Measurements from ENCODE around the gene COQ8B.

DNA sequence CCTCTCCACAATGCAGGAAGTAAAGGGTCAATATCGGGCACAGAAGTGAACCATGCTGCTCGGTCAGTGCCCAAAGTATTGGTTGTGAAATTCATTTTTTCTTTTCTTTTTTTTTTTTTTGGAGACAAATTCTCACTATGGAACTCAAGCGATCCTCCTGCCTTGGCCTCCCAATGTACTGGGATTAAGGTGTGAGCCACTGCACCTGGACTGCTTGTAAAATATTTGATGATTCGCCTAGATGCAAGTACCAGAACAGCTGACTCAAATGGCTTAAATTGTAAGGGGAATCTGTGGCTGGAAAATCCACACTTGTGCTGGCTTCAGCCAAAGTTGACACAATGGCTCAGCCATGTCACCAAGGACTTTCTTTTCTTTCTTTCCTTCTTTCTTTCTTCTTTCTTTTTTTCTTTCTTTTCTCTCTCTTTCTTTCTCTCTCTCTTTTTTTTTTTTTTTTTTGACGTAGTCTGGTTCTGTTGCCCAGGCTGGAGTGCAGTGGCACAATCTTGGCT is 69.9 kb downstream of the COQ8B start:
- TF ChIP-seq CTCF (IDR thresholded peaks at IDR 0.05), result no peak
- TF ChIP-seq EZH2 (IDR thresholded peaks at IDR 0.05; ENCODE audit: borderline replicate concordance, insufficient read depth, low read depth, low read length, poor library complexity, severe bottlenecking), result no peak
